Femur (tissue), 1 donor: ENCODE results near the gene TACC2.
A peak's percentile ranks its signal among the peaks of the same experiment; 100 is the strongest.

ENCODE experiments used
- DNase-seq: peaks from one replicate; pipeline ENCODE4 v3.0.0-alpha.2; 2017

The TACC2 gene

DNA sequence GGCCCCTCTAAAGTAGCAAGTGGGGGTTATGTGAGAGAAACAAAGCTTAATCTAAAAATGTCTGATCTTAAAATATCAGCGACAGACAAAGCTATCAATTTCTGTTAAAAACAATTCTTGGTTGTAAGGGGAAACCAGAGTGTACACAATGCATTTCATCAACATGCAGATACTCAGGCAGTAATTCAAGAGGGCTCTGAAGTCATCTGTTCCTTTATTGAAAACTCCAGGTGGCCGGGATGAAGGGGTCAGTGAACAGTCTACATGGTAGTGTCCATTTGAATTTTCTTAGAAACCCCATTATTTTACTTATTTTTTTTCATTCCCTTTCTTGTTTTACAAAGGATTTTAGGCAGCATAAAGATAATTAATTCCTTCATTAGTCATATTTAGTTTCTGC, 245.5 kb downstream of the TACC2 start:
- DNase-seq: no peak

- DNase-seq: no peak
Measured at GRCh38 chr10:122236690-122237306, 247.8 kb downstream of the TACC2 start.

DNA sequence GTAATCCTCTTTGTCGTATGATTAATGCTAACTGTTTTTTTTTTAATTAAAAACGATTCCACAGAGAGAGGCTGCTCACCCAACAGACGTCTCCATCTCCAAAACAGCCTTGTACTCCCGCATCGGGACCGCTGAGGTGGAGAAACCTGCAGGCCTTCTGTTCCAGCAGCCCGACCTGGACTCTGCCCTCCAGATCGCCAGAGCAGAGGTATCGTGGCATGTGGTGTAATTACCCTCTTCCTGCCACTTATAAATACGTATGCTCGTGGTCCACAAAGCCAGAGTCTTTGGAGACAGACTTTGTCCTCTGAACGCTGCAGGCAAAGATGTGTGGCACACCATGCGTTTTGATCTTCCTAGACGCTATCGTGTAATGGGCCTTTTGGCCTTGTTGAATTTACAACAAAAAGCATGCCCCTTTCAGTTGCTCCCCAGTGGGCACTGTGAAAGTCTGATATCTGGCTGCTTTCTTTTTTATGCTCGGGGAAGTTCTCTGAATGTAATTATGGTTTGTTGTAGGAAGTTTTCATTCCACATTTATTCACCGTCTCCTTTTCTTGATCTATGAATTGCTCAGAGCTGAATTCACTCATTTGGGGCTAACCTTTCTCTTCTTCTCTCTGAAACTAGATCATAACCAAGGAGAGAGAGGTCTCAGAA, 248.5 kb downstream of the TACC2 start:
- DNase-seq: no peak

DNA sequence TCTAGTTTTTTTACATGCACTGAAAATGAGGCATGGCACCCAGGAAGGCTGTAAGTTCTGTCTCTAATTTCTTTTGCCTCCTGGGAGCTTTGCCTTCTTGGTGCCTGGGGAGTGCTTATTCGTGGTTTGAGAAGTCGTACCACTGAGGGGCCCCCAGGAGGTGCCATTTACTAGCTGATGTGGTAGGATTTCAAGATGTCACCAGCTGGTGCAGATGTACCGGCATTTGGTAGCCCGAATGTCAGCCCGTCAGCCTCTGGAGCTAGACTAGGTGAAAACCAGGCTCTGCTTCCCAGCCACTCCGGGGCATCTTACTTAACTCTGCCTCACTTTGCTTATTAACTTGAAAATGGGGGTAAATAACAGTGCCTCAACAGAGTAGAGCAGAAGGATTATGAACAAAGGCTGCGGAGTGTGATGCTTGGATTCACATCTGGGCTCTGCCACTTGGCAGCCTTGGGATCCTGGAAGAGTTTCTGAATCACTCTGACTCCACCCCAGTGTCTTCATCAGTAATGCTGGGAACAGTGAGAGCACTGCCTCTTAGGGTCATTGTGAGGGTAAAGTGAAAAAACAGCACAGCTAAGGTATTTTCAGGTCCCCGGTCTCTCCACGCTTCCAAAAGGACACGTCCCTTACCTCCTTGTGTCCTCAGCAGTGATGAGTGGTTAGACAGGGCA, 250.8 kb downstream of the TACC2 start:
- peak; percentile 45 for DNase-seq

- DNase-seq: peak; percentile 1
Measured at GRCh38 chr10:122240401-122240800, 251.4 kb downstream of the TACC2 start.

- DNase-seq: peak; percentile 8
Measured at GRCh38 chr10:122241836-122242235, 252.9 kb downstream of the TACC2 start.

DNA sequence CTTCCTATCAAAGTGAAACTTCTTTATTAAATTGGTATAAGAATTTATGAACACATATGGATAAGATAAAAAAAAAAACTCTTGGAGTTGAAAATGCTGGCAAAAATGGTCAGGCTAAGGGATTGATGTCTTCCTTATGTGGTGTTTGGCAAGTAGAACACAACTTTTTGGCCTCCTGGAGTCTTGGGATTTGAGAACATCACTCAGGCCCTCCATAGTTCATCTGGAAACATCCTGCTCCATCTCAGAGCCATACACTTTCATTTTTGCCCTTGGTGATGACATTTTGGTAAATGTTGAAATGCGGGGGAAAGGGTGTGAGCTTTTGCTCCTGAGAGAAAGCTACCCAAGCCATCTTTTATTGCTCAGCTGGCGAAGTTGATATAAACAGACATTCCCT, 254.6 kb downstream of the TACC2 start:
- DNase-seq: peak; percentile 33

GRCh38 chr10:122244001-122244975, 255.3 kb downstream of the TACC2 start:
- peak; percentile 36 for DNase-seq

DNA sequence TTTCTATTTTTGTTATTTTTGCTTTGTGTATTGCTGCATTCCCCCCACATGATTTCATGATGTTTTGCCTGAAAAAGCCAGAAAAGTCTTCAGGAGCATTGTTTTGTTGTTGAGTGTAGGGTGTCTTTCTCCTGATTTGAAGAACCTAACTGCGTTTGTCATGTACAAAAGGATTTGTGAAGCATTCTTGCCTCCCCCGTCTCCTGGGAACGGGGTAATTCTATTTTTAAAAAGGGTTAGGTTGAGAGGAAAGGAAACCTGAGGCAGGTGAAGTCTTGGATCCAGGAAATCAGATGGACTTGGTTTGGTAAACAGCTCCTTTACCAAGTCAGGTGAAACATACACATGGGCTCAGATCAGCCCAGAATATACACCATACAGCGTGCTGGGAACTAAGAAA, 256.2 kb downstream of the TACC2 start:
- peak; percentile 12 for DNase-seq

GRCh38 chr10:122245897-122246296, 256.9 kb downstream of the TACC2 start:
- no peak for DNase-seq

DNA sequence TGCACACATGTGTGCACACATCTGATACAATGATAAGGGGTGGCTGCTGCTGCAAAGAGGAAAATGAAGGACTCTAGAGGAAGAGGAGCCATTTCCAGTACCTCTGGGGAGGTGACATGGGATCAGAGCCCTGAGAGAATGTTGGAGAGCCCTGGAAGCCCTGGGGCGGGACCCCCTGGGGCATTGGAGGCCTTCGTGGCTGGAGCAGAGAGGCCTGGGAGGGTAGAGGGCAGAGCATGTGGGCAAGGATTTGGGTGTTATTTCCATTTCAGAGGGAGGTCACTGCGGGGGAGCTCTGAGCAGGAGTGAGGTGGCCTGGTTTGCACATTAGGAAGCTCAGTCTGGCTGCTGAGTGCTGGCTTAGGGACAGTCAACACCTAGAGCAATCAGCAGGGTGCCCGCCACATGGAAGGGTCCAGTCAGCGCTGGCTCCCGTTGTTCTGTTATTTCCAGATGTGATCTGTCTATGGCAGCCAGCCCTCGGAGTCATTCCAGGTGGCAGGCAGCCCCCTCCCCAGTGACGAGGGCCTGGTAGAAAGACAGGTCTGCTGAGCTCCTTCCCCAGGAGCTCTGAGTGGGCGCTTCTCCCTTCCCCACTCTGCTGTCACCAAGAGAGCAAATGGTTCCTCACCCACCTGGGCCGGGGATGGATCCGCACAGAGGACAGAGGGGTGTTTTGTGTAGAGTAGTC, 258.0 kb downstream of the TACC2 start:
- DNase-seq: peak; percentile 19

GRCh38 chr10:122248356-122249302, 259.7 kb downstream of the TACC2 start:
- no peak for DNase-seq

GRCh38 chr10:122249303-122249850, 260.4 kb downstream of the TACC2 start:
- DNase-seq: no peak

DNA sequence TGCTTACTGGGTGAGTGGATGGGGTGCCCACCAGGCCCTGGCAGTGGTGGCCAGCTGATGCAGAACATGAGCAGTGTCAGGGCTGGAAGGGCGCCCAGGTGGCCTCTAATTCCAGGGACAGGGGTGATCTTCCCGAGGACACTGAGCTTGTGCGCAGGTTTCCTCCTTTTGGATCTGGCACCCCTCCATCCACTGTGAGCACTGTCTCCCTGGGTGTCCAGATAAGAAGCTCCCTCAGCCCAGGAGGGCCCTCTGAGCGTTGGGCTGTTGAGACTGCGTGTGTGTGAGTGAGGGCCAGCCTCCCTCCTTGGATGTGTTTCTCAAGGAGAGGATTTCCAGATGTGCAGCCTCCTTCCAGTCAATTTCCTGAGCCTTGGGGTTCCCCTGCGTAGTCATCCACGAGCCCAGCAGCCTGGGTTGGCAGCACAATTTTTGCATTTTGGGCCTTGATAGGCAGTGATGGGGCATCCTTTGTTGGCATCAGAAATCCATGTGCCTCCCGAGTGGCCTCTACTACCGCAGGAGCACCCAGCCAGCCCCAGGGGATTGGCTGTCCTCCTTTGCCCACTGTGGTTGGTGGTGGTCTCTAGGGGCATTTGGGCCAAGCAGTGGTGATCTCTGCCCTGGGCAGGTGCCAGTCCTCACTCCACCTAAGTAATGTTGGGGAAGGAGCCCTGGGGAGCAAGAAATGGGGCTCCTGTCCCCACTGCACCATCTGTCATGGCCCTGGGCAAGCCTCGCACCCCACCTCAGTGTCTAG, 261.2 kb downstream of the TACC2 start:
- peak; percentile 25 for DNase-seq

DNA sequence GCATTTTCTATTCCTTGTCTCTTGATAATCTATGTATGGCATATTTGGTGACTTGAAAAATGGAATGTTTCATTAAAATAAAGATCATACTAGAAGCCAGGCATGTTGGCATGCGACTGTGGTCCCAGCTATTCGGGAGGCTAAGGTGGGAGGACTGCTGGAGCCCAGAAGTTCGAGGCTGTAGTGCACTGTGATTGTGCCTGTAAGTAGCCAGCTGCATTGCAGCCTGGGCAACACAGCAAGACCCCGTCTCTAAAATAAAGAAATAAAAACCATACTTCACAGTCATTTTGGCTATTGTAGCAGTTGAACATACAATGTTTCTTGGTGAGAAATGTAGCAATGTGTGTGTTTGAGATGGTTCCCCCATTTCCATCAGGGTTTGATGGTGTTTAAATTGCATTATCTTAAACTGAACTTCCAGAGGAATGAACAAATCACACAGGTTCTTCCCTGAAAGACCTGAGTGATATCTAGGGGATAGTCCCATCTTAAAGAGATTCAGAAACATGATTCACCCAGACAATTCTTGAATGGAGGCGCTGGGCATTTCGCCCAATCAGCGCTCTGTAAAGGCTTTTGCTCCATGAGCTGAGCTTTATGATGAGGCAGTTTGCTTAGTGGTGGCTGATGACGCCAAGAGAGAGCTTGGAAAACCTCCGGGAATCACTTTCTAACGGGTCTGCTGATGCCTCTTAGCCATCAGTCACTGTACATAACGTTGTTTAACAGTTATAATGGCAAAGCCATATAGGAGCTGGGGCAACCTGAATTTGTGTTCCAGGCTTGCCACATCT, 262.7 kb downstream of the TACC2 start:
- DNase-seq: no peak

GRCh38 chr10:122252805-122253204, 263.8 kb downstream of the TACC2 start:
- DNase-seq: no peak

- no peak for DNase-seq
Measured at GRCh38 chr10:122253605-122254004, 264.6 kb downstream of the TACC2 start.

- DNase-seq: no peak
Measured at GRCh38 chr10:122254831-122255230, 265.9 kb downstream of the TACC2 start.
